GM21619 (cell line): ENCODE results near the gene KCNB1.

Source experiments
- ATAC-seq: cut with Tn5 transposase; IDR thresholded peaks from one replicate; pipeline ENCODE4 v1.9.1; 2021; ENCODE audit not compliant: unreplicated experiment

The KCNB1 gene

DNA sequence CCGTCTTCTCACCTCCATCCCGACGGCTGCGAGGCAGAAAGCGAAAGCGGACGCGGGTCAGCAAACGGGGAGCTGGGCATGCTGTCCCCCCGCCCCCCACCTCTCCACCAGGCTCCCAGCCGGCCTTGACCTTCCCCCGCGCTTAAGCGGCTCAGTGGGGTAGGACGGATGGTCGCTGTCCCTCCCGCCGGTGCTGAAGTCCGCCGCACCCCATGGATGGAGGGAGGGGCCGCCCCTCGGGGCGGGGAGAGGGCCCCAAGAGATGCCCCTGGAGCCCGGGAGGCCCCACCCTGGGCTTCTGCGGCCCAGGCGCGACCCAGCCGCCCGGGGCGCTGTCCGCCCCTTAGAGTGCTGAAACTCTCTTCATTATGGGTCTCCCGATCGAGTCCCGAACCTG, at the start of gene KCNB1:
TSS of gene KCNB1 (minus strand) at position 48 of the 397 bp plus-strand sequence. CDS start 188 bp downstream, outside the sequence.
- ATAC-seq, result no peak

DNA sequence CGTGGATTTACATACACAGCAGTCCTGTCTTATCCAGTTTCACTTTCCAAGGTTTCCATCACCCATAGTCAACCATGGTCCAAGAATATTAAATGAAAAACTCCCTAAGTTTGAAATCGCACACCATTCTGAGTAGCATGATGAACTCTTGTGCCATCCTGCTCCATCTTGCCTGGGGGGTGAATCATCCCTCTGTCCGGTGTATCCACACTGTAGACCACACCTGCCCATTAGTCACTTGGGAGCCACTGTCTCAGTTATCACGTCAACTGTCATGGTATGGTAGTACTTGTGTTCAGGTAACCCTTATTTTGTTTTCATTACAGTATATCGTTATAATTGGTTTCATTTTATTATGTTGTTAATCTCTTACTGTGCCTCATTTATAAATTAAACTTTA, 47.0 kb upstream of the KCNB1 start:
- no peak for ATAC-seq

DNA sequence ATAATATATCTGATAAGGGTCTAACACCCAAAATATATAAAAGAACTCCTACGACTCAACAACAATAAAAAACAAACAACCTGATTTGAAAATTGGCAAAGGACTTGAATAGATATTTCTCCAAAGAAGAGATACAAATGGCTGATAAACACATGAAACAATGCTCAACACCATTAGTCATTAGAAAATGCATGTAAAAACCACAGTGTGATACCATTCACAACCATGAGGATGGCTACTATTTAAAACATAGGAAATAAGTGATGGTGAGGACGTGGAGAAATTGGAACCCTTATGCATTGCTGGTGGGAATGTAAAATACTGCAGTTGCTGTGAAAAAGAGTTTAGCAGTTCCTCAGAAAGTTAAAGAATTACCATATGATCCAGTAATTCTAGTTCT, 44.1 kb upstream of the KCNB1 start:
- no peak for ATAC-seq

DNA sequence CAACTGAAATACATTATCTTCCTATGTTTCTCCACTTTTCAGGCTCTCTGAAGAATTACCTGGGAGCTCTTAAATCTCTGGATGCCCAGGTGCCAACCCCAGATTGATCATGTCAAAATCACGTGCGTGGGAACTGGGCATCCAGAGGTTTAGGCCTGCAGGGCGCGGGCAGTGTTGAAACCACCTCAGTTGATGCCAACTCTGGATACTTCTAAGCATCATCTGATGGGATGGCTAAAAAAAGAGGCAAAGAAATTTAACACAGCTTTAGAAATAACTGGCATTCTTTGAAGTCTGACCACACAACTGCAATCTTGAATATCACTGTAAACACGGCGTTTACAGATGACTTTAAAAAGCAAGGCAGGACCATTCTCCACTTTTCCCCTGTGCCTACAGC, 43.6 kb upstream of the KCNB1 start:
- ATAC-seq, result no peak

DNA sequence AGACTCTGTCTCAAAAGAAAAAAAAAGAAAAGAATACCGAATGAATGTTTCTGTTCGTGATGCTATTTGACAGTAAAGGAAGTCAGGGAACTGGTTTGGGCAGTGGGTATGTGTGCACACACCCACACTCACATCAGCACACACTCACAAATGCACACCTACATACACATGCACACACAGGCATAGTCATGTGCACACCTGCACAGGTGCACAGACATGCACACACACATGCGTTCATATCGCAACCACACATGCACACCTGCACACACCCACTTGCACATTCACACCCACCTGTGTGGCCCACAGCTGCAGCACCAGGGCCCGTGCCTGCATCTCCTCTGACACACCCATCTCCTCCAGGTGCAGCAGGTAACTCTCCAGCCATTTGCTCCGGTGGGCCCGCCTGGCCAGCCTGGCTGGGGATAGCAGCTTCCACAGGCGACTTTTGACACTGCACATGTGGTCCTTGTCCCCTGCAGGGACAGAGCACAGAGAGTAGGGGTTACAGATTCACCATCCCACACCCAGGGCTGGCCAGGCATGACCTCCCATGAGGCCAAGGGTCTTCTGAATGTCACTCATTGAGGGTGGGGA, 41.4 kb upstream of the KCNB1 start:
- no peak for ATAC-seq

DNA sequence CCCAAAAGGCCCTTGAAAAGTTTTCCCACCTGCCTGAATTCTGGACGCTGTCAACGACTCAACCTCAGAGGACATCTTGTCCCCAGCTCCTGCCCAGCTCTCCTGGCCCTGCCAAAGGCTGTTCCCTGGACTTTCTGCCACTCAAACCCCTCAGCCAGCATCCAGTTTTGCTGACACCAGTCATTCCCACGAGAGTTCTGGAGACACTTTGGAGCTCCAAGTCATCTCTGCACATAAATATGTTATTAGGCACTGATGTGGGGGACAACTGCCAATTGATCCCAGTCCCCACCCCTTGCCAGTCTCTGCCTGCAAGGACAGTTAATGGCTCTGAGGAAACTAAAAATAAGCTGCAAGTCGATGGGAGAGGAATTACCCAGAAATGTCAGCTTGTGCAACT, 38.9 kb upstream of the KCNB1 start:
- ATAC-seq, result no peak

DNA sequence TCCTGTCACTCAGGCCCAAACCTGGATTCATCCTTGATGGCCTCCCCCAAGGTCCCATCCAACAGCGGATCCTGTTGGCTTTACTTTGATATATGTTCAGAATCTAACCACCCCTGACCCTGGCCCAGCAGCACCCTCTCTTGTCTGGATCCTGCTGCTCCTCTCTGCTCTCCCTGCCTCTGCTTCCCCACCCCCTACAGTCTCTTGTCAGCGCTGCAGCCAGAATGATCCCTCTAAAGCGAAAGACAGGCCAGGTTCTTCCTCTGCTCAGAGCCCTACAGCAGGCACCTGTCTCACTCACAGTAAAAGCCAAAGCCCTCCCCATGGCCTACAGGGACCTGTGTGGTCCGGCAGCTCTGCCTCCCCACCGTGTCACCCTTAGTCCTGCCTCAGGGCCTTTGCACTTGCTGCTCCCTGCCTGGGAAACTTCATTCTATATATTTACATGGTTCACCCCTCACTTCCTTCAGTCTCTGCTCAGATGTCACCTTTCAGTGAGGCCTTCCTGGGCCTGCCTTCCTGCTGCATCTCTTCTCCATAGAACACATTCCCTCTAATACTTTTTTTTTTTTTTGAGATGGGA, 37.4 kb upstream of the KCNB1 start:
- no peak for ATAC-seq

DNA sequence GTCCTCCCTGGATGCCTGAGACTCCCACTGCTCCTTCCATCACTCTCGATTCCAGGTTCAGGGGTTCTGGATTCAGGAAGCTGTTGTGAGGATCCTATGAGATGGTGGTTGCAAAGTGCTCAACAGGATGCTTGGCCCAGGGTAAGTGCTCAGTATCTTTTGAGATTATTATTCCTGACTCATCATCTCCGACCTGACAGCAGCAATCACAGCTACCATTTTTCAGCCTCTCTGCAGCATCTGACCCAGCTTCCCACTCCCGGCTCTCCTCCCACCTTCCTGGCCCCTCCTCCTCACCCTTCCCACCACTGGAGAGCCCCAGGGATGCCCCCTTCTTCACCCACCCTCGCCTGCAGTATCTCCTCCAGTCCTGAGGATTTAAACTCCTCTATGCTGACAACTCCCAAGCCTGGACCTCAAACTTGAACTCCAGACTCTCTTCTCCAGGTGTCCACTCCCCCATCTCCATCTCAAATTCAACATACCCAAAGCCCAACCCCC, 36.8 kb upstream of the KCNB1 start:
- no peak for ATAC-seq

DNA sequence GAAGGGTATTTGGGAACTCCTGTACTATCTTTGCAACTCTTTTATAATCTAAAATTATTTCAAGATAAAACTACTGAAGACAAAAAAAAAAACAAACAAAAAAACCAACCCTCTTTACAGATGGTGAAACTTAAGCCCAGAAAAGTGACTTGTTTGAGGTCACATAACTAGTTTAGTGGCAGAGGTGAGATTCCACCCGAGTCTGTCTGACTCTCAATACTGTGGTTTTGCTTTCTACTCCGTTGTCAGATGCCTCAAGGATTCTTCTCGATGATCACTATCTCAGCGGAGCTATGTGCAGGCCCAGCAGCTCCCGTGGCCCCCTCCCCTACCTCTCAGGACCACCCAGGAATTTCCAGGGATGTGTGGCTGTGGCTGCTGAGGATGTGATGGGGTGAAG, 36.1 kb upstream of the KCNB1 start:
- ATAC-seq, result no peak

DNA sequence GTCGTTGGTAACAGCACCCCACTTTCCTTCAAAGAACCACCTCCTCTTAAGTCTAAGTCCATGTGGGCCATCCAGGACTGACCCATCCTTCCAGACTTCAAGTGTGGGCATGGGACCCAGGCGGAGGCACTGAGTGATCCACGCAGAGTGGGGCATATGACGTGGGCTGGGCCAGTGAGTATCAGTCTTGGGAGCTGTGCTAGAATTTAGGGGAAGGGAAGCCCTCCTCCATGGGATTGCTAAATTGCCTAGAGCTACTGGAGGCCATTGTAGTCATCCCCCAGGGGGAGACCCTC, 35.3 kb upstream of the KCNB1 start:
- no peak for ATAC-seq

DNA sequence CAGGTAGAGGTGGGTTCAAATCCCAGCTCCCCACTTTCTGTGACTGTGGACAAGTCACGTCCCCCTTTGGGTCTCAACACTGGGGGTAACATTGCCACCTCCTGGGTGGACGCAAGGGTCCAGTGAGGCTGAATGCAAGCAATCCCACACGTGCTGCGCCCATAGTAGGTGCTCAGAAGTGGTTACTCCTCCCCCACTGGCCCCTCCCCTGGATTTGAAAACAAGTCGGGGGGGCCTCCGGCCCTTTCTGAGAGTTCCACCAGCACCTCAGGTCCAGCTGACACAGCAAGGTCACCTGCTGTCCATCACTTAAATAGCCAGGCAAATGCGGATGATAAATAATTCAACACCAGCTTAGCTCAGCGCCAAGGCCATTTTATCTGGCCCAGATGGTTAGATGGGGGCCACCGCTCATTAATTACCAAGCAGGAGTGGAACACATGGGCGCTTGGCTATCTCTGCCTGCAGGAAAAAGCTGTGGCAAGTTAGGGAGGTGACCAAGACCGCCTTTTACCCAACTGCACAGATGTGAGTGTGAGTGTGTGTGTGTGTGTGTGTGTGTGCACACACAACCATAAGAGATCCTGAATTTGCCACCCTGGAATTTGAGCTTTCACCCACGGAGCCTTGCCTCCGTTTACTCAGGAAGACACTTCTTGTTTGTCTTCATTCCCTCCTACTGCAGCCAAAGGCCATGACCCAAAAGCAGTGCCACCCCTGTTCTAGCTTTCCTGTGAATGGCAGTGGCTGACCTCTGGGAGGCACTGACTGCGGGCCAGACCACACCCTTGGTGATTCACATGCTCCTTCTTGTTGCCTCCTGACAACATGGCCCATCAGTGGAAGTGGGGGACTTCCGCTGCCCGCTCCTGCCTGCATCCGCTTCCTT, 34.7 kb upstream of the KCNB1 start:
- no peak for ATAC-seq

DNA sequence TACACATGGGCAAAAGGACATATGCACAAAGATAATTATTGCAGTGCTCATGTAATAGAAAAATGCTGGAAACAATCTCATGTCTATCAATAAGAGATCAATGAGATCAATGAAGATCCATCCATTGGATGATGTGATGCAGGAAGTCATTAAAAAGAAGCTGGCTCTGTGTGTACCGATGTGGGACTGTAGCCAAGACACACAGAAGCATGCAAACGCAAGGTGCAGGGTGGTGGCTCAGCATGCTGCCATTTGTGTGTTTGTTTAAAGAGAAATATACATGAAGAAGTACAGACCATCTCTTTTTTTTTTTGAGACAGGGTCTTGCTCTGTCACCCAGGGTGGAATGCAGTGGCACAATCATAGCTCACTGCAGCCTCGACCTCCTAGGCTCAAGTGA, 33.1 kb upstream of the KCNB1 start:
- no peak for ATAC-seq

DNA sequence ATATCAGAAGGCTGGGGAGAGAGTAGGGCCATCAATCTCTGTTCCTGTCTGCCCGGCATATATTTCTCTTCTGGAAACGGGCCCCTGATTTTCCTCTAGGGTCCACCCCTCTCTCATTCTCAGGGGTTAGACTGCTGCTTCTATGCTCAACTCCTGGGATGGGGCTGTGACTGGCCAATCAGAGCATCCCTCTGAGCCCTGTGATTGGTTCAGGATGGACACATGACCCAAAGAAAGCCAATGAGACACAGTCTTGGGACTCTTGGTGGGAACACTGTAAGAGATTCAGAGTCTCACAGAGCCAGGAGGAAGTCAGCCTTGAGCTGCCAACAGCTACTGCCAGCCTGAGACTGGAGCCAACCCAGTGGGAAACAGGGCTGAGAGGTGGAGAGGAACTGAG, 31.0 kb upstream of the KCNB1 start:
- no peak for ATAC-seq

DNA sequence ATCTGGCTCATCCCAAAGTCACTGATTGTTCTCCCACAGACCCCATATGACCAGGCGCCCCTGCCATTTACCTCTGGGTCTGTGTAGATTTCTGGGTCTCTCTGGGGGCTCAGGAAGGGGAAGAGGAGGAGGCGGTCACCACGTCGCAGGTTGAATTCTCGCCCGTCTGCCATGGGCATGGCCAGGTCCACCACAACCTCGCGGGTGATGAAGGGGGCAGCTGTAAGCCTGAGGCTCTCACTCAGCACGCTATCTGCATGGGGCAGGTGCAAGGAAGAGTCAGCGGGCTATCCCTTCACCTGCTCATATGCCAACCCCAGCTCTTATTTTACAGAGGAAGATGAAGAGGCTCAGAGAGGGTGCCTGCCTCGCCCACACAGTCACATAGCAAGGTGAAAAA, 30.5 kb upstream of the KCNB1 start:
- no peak for ATAC-seq

DNA sequence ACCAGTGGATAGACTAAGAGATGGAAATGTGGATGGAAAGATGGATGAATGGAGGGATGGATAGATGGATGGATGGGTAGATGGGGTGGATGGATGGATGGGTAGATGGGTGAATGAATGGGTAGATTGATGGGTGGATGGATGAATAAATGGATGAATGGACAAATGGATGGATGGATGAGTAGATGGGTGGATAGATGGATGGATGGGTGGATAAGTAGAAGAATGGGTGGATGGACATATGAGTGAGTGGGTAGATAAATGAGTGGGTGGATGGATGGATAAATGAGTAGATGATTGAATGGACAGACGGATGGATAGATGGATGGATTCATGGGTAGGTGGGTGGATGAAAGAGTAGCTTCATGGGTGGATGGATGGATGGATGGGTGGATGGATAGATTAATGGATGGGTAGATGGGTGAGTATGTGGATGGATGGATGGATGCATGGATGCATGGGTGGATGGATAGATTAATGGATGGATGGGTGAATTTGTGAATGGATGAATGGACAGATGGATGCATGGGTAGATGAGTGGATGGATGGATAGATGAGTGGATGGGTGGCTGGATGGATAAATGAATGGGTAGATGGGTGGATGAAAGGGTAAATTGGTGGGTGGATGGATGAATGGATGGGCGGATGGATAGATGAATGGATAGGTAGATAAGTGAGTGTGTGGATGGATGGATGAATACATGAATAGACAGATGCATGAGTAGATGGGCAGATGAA, 29.5 kb upstream of the KCNB1 start:
- ATAC-seq, result no peak

DNA sequence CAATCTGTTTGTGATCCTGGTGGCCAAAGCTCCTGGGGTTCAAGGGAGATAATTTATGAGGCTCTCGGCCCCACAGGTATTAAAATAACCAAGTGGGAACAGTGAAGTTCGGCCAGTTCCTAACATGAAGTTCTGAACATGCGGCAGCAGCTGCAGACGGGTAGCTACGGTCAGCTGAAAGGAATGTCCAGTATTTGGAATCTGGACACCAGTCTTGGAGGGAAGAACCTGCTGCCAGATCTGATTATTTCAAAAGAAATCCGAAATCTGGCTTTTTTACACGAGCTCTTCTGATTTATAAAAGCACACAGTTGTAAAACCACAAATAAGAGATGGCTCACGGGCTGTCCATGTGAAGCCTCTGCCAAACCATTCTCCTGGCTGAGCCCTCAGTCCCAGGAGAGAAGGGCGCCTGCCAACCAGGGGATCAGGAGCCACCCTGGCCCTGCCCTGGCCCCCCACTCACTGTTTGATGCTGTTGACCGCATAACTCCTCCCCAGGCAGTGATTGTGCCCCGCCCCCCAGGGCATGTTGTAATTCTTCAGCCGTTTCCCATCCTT, 28.2 kb upstream of the KCNB1 start:
- ATAC-seq, result no peak

DNA sequence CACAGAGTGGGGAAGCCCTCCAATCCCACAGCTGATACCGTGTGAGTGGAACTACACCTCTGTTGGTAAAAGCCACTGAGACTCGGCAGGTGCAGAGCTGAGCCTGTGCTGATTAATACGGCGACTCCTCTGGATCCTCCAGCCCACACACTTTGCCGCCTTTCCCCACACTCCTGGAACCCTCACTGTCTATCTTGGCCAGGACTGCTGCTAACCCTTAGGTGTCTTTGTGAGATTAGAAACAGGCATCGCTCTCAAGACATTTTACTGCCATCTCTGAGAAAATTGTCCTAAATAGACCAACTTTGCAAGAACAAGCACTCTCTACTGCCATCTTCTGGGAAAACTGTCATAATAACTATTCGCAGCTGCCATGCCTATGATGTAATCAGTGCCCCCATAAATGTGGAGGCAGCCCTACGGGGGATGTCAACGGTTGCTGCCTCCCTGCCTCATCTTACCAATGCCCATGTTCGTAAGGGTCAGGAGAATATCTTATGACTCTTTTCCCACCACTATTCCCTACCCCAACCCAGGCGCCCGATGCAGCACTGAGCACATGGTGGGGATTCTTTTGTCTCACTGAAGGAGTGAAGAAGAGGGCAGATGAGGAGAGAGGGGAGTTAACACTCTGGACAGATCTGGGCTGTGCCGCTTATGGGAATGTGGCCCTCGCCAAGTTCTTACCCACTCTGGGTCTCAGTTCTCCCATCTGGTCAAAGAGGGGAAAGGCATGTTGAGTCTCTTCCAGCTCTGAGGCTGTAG, 26.1 kb upstream of the KCNB1 start:
- no peak for ATAC-seq

DNA sequence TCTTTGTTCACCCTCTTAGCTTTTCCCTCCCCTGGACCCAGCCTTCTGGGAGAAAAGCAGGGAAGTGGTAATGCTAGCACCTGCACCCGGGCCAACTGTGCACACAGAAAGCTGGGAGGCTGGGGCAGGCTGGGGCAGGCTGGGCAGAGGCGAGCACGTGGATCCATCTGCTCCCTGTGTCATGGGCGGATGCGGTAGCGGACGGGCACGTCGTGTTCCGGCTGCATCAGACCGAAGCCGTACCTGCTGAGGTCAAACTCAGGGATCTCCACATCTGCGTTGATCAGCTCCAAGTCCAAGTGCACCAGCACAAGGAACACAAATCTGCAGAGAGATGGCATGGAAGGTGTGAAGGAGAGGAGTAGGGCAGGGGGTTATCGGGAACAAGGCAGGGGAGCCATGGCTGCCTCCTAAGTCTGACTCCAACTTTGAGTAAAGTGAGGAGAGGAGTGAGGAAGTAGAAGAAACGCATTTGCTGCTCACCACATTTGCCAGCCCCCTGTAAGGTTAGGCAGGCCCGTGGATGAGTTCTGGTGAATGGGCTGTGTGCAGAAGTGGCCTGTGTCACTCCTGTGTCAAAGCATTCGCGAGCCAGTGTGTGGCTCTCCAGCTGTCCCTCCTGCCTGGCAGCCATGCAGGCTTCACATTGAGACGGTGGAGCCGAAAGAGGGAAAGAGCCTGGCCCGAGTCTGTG, 25.4 kb upstream of the KCNB1 start:
- no peak for ATAC-seq

DNA sequence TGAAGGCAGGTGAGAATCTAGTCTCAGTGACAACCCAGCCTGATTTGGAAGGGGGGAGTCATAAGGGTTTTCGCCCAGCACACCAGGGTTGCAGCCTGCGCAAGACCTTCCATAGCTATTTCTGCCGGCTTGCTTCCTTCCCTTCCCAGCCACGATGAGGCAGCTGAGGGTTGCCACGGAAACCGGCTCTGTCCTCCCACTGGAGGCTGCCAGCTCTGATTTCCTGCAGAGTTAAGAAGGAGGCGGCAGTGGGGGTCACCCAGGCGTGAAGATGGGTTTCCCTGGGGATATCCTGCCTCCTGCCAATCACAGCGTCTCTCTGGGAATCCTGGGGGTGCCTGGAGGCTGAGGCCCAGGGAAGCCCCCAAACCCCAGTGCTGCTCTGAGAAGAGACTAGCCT, 23.1 kb upstream of the KCNB1 start:
- no peak for ATAC-seq

DNA sequence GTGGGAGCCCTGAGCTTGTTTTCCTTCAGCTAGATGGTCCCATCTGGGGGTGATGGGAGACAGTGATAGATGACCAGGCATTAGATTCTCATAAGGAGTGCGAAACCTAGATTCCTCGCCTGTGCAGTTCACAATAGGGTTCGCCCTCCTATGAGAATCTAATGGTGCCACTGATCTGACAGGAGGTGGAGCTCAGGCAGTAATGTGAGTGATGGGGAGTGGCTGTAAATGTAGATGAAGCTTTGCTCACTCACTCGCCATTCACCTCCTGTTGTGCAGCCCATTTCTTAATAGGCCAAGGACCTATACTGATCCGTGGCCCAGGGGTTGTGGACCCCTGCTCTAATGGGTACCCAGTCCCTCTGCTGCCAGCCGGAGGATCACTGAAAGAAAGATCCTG, 20.7 kb upstream of the KCNB1 start:
- no peak for ATAC-seq
